ENCODE data around the gene SLC24A4. TPM values are rescaled to one million over a fixed set of nuclear protein-coding genes. Genes with fewer than 3 reads are reported as not detected.

Gene SLC24A4, protein sequence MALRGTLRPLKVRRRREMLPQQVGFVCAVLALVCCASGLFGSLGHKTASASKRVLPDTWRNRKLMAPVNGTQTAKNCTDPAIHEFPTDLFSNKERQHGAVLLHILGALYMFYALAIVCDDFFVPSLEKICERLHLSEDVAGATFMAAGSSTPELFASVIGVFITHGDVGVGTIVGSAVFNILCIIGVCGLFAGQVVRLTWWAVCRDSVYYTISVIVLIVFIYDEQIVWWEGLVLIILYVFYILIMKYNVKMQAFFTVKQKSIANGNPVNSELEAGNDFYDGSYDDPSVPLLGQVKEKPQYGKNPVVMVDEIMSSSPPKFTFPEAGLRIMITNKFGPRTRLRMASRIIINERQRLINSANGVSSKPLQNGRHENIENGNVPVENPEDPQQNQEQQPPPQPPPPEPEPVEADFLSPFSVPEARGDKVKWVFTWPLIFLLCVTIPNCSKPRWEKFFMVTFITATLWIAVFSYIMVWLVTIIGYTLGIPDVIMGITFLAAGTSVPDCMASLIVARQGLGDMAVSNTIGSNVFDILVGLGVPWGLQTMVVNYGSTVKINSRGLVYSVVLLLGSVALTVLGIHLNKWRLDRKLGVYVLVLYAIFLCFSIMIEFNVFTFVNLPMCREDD
- polyA plus RNA-seq (2012; ENCODE audit: low read depth, missing spikeins) = 0.05 TPM

DNA sequence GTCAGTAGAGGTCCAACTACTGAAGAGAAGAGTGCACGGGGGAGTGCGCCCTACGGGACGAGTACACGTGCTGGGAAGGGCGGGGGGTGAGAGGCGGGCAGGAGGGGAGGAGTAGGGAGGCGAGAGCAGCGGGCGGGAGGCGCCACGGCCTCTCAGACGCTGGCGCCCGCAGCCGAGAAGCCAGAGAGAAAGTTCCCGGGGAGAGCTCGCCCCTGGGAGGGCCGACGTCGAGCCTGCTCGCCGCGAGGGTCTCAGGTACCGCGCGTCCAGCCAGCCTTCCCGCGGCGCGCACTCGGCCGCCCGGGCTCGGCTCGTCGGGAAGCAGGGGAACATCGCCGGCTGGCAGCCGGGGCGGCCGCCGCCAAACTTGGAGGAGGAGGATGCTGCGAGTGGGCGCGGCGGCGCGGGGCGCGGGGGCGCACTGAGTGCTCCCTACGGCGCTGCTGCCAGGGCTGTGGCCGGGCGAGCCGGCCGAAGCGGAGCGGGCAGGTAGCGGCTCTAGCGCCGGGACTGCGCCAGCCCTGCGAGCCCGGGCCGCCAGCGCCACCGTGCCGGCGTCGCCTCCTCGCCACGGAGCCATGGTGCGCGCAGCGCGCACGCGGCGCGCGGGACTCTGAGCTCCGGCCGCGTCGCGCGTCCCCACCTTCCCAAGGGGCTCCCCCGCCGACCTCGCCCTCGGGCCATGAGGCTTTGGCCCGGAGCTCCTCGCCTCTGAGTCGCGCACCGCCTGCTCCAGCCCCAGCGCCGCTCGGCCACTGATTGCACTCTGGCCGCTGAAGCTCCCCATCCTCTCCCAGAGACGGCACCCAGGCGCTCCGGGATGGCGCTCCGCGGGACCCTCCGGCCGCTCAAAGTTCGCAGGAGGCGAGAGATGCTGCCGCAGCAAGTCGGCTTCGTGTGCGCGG lies at the start of gene SLC24A4:
Gene SLC24A4, plus strand, starts transcription at position 155 of the 905 bp plus-strand sequence. Its CDS starts 666 bp downstream, at position 821.
- FAIRE-seq = no peak
- no peak for TF ChIP-seq TAF1 (IDR thresholded peaks at IDR 0.05; ENCODE audit: low read depth, low read length)
- no peak for TF ChIP-seq SPI1 (IDR thresholded peaks at IDR 0.05; ENCODE audit: low read depth, low read length)
- no peak for TF ChIP-seq POU2F2 (IDR thresholded peaks at IDR 0.05; ENCODE audit: low read depth, low read length)
- no peak for TF ChIP-seq PAX5 (IDR thresholded peaks at IDR 0.05; ENCODE audit: insufficient read depth, low read length, severe bottlenecking)
- no peak for TF ChIP-seq POLR2A (IDR thresholded peaks at IDR 0.05; ENCODE audit: low read depth, low read length)
- TF ChIP-seq POLR2AphosphoS5 (IDR thresholded peaks at IDR 0.05; ENCODE audit: low read depth, low read length) = no peak
- DNase-seq (ENCODE audit: insufficient read length, low spot score) = peak; percentile 41

DNA sequence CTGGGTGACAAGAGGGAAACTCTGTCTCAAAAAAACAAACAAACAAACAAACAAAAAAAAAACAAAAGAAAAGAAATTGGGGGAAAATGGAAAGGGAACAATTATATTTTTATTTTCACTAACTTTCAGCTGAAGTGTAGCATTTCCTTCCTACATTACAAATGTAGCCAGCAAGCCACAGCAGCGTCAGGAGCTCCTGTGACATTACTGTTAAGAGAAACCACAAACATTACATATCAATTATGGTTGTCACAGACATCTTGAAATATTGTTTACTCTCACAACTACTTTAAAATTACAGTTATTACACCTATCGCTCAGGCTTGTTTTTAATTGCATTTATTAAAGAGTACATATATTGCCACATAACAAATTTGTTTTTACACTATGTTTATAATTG lies 49.8 kb upstream of the SLC24A4 start:
- DNase-seq (ENCODE audit: insufficient read length, low spot score) = no peak
- no peak for TF ChIP-seq POLR2A (IDR thresholded peaks at IDR 0.05; ENCODE audit: low read depth, low read length)
- TF ChIP-seq POU2F2 (IDR thresholded peaks at IDR 0.05; ENCODE audit: low read depth, low read length) = no peak
- TF ChIP-seq SPI1 (IDR thresholded peaks at IDR 0.05; ENCODE audit: low read depth, low read length) = no peak
- no peak for TF ChIP-seq POLR2AphosphoS5 (IDR thresholded peaks at IDR 0.05; ENCODE audit: low read depth, low read length)
- TF ChIP-seq TAF1 (IDR thresholded peaks at IDR 0.05; ENCODE audit: low read depth, low read length) = no peak
- TF ChIP-seq PAX5 (IDR thresholded peaks at IDR 0.05; ENCODE audit: insufficient read depth, low read length, severe bottlenecking) = no peak
- FAIRE-seq = no peak

DNA sequence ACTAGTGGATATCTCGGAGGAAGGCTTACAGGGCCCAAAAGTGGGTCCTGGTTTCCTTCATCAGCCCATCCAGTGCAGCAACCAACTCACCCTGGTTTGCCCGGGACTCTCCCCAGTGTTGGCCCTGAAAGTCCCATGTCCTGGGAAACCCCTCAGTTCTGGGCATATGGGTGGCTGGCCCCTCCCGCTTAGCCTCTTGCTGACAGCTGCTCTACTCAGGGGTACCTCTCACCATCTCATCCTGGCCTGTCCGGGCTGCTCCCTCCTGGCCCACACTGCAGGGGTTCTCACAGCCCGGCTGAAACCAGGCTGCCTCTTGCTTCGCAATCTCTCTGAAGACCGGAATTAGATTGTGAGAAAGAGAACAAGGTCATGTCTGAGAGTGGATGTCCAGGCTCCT lies 48.9 kb upstream of the SLC24A4 start:
- no peak for DNase-seq (ENCODE audit: insufficient read length, low spot score)
- FAIRE-seq = no peak
- TF ChIP-seq POLR2AphosphoS5 (IDR thresholded peaks at IDR 0.05; ENCODE audit: low read depth, low read length) = no peak
- TF ChIP-seq POU2F2 (IDR thresholded peaks at IDR 0.05; ENCODE audit: low read depth, low read length) = no peak
- no peak for TF ChIP-seq TAF1 (IDR thresholded peaks at IDR 0.05; ENCODE audit: low read depth, low read length)
- TF ChIP-seq SPI1 (IDR thresholded peaks at IDR 0.05; ENCODE audit: low read depth, low read length) = no peak
- TF ChIP-seq PAX5 (IDR thresholded peaks at IDR 0.05; ENCODE audit: insufficient read depth, low read length, severe bottlenecking) = no peak
- no peak for TF ChIP-seq POLR2A (IDR thresholded peaks at IDR 0.05; ENCODE audit: low read depth, low read length)

DNA sequence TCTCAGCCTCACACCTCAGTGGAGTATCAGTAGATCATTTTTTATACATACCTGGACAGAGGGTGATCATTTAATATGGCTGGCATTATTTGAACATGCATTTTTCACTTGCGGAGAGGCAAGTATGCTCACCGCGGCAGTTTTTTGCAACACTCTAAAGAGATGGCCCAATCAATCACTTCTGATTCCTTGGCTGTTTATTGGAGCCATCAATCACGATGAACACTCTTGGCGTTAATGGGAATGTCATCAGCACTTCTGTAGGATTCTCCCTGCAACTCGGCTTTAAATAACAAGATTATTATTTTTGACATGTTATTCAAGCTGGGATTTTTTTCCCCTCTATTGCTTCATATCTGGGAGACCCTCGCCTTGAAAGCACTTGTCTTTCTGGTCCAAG lies 46.9 kb upstream of the SLC24A4 start:
- FAIRE-seq (no peak), DNase-seq (ENCODE audit: insufficient read length, low spot score) (no peak)
- no peak for TF ChIP-seq POLR2AphosphoS5 (IDR thresholded peaks at IDR 0.05; ENCODE audit: low read depth, low read length)
- TF ChIP-seq SPI1 (IDR thresholded peaks at IDR 0.05; ENCODE audit: low read depth, low read length) = no peak
- TF ChIP-seq PAX5 (IDR thresholded peaks at IDR 0.05; ENCODE audit: insufficient read depth, low read length, severe bottlenecking) = no peak
- TF ChIP-seq POU2F2 (IDR thresholded peaks at IDR 0.05; ENCODE audit: low read depth, low read length) = no peak
- no peak for TF ChIP-seq TAF1 (IDR thresholded peaks at IDR 0.05; ENCODE audit: low read depth, low read length)
- TF ChIP-seq POLR2A (IDR thresholded peaks at IDR 0.05; ENCODE audit: low read depth, low read length) = no peak

DNA sequence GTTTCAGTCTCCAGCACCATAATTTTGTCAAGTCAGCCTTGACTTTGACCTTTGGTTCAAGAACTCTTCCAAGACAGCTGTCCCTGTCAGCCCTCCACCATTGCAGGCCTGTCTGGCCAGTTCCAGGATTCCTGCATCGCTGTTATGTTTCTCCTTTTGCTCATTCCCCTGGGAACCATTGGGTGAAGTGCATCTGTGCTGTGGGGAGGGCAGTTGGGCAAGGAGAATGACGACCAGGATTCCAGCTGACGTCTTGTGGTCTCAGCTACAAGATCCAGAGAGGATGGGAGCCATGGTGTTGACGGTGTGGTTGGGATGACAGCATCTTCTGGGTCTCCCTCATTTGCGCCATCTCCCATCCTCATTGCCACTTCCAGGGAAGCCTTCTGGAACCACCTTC lies 45.9 kb upstream of the SLC24A4 start:
- FAIRE-seq (no peak), DNase-seq (ENCODE audit: insufficient read length, low spot score) (no peak)
- TF ChIP-seq TAF1 (IDR thresholded peaks at IDR 0.05; ENCODE audit: low read depth, low read length) (no peak), POLR2A (IDR thresholded peaks at IDR 0.05; ENCODE audit: low read depth, low read length) (no peak), POLR2AphosphoS5 (IDR thresholded peaks at IDR 0.05; ENCODE audit: low read depth, low read length) (no peak), POU2F2 (IDR thresholded peaks at IDR 0.05; ENCODE audit: low read depth, low read length) (no peak), SPI1 (IDR thresholded peaks at IDR 0.05; ENCODE audit: low read depth, low read length) (no peak), PAX5 (IDR thresholded peaks at IDR 0.05; ENCODE audit: insufficient read depth, low read length, severe bottlenecking) (no peak)

DNA sequence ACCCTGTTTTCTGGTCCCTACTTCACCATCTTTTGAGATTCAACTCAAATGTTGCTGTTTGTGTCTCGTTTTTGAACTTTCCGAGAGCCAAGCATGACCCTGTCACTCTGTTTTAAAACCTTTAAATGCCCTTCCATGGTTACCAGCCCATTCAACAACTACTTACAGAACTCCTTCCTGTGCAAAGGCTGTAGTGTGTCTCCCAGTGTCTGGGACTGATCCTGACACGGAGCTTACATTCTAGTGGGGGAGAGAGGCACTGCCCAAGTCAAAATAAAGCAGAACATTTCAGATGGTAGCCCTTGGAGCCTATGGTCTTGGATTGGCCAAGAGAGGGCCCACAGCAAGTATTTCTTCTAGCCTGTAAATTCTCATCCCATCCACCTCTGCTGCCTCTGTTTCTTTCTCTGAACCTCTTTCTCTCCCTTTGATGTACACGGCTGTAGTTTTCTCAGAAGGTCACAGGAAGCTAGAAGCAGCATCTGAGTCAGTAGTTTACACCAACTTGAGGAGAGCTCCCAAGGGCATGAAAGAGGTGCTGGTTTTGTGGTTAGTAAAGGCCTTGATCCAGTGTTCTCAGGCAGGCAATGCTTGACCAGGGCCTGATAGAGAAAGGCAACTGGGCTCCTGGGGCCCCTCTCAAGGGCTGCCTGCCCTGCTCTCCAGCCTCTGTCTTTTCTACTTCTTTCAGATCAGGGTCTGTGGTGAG lies 42.3 kb upstream of the SLC24A4 start:
- FAIRE-seq = no peak
- no peak for TF ChIP-seq PAX5 (IDR thresholded peaks at IDR 0.05; ENCODE audit: insufficient read depth, low read length, severe bottlenecking)
- no peak for TF ChIP-seq POU2F2 (IDR thresholded peaks at IDR 0.05; ENCODE audit: low read depth, low read length)
- TF ChIP-seq POLR2A (IDR thresholded peaks at IDR 0.05; ENCODE audit: low read depth, low read length) = no peak
- no peak for TF ChIP-seq POLR2AphosphoS5 (IDR thresholded peaks at IDR 0.05; ENCODE audit: low read depth, low read length)
- no peak for TF ChIP-seq SPI1 (IDR thresholded peaks at IDR 0.05; ENCODE audit: low read depth, low read length)
- no peak for TF ChIP-seq TAF1 (IDR thresholded peaks at IDR 0.05; ENCODE audit: low read depth, low read length)
- no peak for DNase-seq (ENCODE audit: insufficient read length, low spot score)

DNA sequence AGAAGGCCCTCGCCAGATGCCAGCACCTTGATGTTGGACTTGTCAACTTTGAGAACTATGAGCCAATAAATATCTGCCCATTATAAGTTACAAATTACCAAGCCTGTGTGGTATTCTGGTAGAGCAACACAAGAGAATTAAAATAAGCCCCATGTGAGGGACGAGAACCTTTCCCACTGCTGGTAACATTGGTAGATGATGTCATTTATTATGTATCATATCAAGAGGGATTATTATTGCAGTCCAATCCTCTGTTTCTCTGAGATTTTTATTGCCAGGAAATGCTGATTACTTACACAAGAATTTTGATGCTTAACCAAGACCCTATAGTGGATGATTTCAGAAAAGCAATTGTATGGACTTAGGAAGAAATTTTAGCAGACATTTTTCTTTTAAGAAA lies 40.3 kb upstream of the SLC24A4 start:
- FAIRE-seq (no peak), DNase-seq (ENCODE audit: insufficient read length, low spot score) (no peak)
- TF ChIP-seq SPI1 (IDR thresholded peaks at IDR 0.05; ENCODE audit: low read depth, low read length) = no peak
- TF ChIP-seq POLR2A (IDR thresholded peaks at IDR 0.05; ENCODE audit: low read depth, low read length) = no peak
- TF ChIP-seq PAX5 (IDR thresholded peaks at IDR 0.05; ENCODE audit: insufficient read depth, low read length, severe bottlenecking) = no peak
- TF ChIP-seq TAF1 (IDR thresholded peaks at IDR 0.05; ENCODE audit: low read depth, low read length) = no peak
- no peak for TF ChIP-seq POU2F2 (IDR thresholded peaks at IDR 0.05; ENCODE audit: low read depth, low read length)
- TF ChIP-seq POLR2AphosphoS5 (IDR thresholded peaks at IDR 0.05; ENCODE audit: low read depth, low read length) = no peak

DNA sequence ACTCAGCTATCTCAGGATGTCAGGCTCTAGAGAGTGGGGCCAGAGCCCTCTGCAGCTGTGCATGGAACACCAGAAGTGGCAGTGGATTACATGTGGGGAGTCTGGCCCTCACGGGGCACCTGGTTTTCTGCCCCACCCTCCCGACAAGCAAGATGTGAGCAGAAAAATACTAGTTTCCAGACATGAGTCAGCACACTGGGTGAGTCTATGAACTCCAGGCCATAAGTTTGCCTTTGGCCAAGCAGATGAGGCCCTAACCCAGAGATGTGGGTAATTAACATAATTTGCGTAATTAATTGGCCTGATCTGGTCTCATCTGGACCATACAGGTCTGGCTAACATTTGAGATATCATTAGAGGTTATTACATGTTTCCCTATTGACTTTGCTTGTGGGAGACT lies 37.7 kb upstream of the SLC24A4 start:
- FAIRE-seq (no peak), DNase-seq (ENCODE audit: insufficient read length, low spot score) (no peak)
- TF ChIP-seq TAF1 (IDR thresholded peaks at IDR 0.05; ENCODE audit: low read depth, low read length) (no peak), POLR2A (IDR thresholded peaks at IDR 0.05; ENCODE audit: low read depth, low read length) (no peak), PAX5 (IDR thresholded peaks at IDR 0.05; ENCODE audit: insufficient read depth, low read length, severe bottlenecking) (no peak), POU2F2 (IDR thresholded peaks at IDR 0.05; ENCODE audit: low read depth, low read length) (no peak), POLR2AphosphoS5 (IDR thresholded peaks at IDR 0.05; ENCODE audit: low read depth, low read length) (no peak), SPI1 (IDR thresholded peaks at IDR 0.05; ENCODE audit: low read depth, low read length) (no peak)
